HG03558 (cell line): ENCODE data around the gene SLC66A2.

Experiments used
- ATAC-seq: cut with Tn5 transposase; IDR thresholded peaks from one replicate; pipeline ENCODE4 v1.9.1; 2021; ENCODE audit warnings: moderate number of reproducible peaks; ENCODE audit not compliant: unreplicated experiment; ENCODE audit errors: extremely low read depth

SLC66A2 gene

GRCh38 chr18:79853303-79853992 is 98.0 kb downstream of the SLC66A2 start:
- no peak for ATAC-seq

- ATAC-seq: no peak
Observed at GRCh38 chr18:79852561-79853302, 98.7 kb downstream of the SLC66A2 start.
